Stimulated activated CD4-positive, alpha-beta T cell treated with anti-CD3 and anti-CD28 coated beads, Interleukin-15, amount 100 ng/mL, for 48 hours (primary cell): Measurements from ENCODE around the gene ANKRD9.

Source experiments
- DNase-seq, 2 donors: peaks; one replicate each; pipeline ENCODE4 v3.0.0-alpha.2; 2020; ENCODE audit warnings: low read depth in 2 of 2

ANKRD9 gene

DNA sequence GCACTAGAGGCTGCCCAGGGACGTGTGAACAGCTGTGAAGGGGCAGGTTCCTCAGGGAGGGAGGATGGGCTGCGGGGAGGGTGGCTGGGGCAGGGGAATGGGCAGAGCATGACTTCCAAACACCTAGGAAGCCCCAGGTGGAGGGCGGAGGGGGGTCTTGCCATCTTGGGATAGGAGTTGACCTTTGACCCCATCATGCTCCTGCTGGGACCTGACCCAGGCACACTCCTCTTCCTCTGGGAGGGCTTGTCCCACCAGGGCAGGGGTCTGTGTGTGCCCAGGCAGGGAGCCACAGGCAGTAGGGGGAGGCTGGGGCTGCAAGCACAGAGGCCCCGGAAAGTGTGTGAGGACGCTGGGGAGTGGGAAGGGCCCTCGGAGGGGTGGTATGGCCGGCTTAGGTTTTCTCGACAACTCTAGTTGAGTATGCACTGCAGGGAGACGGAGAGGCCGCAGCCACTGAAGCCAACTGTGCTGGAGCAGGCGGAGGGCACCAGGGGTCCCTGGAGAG, 3.3 kb upstream of the ANKRD9 start:
- DNase-seq, result no peak

DNA sequence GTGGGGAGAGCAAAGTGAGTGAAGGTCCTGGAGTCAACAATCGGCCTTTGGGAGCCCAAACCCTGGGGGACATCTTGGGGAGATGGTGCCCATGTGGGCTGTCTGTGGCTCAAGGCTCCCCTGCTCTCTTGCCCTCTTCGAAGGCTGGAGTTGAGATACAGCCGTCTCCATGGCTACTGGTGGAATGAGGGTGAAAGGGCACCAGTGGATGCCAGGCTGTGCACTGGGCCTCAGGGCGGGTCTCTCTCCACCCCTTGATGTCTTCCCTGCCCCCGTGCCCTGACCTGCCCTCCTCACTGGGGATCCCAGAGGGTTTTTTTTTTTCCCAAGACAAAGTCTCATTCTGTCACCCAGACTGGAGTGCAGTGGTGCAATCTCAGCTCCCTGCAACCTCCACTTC, 2.0 kb upstream of the ANKRD9 start:
- DNase-seq, result no peak

DNA sequence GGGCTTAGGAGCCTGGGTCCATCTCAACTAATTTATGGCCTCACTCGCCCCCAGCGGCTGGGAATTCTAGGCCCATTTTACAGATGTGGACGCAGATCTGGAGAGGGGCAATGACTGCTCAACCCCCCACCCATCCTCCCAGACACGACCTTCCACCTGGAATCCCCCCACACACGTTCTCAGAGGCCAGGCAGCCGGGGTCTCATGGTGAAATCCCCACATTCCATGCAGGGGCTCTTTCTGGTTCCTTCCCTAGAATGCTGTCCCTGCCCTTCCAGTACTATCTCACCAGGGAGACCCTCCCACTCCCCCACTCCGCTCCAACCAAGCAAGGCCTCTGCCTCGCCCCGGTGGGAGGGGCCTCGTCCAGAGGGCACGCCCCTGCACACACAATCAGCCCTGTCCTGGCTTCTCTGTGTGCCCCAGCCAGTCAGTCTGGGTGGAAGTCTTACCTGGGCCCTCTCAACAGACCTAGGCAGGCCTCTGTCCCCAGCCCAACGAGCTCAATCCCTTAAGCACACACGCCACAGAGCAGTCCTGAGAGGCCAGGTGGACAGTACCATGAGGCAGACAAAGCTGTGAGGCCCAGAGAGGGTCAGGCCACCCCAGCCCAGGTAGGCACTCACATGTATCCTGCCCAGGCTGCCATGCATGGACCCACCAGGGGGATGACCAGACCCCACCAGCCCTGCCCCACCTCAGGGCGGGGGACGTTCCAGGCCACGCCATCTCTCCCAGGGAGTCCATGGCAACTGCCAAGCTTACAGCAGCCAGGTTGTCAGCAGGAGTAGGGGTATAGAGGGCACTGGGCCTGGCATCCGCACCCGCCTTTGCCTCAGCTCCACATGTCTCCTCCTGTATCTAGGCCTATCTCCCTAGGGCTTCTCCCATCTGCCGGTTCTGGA, 1.3 kb upstream of the ANKRD9 start:
- DNase-seq, result no peak

DNA sequence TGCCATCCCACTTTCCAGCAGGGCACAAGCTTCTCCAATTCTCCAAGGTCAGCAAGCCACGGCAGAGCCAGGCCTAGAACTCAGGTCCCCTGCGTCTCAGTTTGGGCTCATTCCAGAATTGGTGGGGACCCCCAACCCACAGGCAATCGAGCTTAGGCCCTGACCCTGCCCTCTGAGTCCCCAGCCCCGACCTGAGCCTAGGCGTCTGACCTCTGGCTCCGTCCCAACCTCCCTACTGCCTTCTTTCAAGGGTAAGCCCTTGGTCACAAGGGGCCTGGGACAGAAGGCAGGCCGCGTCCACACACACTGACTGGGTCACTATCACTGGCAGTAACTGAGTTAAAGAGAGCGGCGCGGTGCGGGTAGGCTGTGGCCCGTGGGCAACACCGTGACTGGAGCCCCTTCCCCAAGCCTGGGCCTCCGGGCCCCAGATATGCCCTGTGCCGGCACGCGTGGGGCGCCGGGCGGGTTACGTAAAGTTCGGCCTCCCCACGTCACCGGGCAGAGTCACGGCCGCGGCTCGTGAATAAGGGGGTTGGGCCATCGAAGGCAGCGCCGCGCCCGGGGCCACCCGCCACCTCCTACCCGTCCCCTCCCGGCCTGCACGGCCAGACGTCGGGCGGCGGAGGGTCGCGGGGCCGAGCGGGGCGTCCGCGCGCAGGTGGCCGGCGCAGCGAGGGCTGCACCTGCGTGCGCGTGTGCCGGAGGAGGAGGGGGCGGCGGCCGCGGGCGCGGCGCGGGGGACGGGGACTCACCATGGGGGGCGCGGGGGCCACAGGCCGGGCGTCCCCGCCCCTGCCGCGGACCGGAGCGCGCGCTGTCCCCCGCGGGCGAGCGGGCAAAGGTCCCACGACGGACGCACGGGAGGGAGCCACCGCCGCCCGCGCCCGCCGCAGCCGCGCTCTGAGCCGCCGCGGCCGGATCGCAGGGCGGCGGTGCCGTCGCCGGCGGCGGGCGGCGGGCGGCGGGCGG, 516 bp downstream of the ANKRD9 start:
- no peak for DNase-seq

DNA sequence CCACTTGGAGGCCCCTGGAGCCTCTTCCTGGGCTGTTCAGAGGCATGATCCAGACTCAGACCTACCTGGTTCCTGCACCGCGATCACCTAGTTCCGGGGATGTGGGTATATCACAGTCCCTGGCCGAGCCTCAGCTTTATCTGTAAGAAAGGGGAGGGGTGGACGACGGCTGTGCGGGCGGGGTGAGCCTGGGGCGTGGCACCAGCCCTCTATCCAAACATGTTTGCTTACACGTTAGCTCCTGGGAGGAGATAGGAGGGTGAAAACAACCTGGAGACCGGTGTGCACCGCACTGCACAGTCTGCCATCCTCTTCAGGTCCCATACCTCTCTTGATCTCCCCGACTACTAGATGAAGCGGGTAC, 1.2 kb downstream of the ANKRD9 start:
- DNase-seq, result no peak

DNA sequence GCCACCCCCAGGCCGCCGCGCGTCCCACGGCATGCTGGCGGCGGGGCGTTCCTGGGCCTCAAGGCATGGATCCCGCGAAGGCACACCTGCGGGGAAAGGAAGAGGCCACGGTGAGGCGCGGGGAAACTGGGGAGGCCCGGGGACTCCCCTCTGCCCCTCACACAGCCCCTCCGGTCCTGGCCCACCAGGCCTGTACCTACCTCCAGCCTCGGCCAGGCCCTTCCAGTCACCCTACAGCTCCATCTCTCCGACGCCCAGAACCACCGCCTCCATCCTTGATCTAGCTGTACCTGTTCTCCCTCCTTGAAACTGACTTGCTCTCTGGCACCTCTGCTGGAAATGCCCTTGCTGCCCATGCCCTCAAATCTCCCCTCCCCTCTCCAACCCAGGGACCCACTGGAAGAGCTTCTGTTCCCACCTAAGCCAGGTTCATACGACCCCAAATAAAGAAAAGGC, 1.7 kb downstream of the ANKRD9 start:
- no peak for DNase-seq

DNA sequence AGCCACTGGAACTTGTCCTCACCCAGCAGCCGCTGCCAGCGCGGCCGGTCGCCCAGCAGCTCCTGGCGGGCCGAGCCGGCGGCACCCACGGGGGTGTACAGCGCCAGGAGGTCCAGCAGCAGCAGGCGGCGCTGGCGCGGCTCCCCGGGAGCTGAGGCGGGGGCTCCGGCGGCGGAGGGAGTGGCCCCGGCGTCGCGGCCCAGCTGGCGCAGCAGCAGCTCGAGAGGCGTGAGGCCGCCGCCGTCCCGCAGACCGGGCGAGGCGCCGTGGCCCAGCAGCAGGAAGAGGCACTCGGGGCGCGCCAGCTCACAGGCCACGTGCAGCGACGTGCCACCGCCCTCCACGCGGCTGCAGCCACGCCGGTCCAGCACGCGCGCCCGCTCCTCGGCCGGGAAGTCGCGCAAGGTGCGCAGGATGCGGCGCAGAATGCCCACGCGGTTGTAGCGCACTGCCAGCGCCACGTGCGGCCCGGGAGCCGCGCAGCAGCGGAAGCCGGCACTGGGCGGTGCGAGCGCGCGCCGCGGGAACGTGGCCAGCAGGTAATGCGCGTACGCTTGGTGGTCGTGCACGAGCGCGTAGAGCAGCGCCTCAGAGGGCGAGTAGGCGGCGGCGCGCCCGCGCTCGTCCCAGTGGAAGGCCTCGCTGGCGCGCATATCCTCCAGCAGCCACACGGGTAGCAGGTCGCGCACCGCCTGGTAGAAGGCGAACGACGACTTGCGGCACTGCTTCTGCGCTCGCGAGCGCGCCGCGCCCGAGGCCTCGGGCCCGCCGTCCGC, 2.3 kb downstream of the ANKRD9 start:
- DNase-seq, result no peak

DNA sequence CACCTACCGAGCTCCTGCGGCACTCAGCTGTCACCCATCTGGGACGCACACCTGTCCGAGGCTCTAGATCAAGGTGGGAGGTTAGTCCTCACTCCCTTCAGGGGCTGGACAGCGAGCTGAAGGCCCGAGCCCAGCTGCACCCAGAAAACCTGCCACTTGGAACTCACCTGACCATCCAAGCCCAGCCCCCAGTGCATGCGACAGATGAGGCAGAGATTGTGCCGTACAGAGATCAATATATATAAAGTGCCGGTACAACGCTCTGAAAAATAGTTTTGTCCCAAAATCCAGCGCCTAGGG, 3.0 kb downstream of the ANKRD9 start:
- DNase-seq, result no peak

DNA sequence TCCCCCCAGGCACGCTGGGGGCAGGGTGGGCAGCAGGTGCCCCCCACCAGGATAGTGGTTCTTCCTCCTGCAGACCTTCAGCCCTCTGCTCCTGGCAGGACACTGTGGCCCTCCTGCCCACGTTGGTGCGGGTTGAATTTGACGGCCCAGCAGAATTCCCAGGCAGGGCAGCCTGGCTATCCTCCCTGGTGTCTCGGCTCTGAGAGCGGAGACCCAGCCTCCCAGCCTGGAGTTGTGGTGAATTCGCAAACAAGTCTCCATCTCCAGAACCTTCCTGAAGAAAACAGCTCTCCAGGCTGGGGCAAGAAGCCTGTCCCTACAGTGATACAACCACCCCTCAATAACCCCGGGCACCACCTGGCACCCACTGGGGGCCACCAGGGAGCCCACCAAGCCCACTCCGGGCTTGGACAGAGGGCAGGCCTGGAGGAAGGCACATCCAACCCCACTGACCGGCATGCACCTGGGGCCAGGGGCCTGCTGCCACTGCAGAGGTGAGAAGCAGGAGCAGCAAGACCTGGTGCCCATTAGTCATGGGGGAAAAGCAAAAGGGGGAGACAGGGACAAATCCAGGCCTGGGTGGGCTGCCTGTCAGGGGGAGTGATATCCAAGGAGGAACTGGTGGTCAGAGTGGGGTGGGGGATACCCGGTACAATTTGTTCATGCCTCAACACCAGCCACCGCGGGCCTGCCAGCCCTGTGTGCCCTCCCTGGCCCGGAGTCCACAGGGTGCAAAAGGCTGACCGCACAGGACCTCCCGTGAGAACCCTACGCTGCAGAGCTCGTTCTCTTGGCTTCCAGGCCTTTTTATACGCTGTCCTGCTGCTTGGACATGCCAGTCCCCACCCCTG, 3.6 kb downstream of the ANKRD9 start:
- DNase-seq, result no peak

DNA sequence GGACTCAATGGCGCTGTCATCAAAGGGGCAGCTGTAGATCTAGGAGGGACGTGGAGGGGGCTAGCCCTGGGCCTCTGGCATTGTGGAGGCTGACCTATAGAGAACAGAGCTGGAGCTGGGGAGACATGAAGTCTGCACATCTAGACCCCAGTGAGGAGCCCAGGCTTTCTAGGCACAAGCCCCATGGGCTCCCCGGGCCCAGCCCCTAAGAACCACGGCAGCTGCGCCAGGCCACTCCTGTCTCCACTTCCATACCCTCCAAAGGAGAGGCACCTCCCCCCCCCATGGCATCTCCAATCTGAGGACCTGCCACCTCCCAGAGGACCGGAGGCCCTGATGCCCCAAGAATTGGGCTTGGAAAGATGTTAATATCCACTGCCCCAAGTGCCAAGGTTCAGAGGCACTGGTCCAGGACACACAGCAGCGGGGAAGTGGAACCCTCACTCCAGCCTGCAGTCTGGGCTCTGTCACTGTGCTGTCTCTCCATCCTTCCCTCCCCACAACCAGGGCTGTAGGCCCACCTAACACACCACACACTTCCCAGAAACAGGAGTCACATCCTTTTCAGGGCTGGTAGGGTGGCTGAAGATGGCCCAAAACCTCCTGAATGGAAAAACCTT, 4.5 kb downstream of the ANKRD9 start:
- DNase-seq, result no peak

DNA sequence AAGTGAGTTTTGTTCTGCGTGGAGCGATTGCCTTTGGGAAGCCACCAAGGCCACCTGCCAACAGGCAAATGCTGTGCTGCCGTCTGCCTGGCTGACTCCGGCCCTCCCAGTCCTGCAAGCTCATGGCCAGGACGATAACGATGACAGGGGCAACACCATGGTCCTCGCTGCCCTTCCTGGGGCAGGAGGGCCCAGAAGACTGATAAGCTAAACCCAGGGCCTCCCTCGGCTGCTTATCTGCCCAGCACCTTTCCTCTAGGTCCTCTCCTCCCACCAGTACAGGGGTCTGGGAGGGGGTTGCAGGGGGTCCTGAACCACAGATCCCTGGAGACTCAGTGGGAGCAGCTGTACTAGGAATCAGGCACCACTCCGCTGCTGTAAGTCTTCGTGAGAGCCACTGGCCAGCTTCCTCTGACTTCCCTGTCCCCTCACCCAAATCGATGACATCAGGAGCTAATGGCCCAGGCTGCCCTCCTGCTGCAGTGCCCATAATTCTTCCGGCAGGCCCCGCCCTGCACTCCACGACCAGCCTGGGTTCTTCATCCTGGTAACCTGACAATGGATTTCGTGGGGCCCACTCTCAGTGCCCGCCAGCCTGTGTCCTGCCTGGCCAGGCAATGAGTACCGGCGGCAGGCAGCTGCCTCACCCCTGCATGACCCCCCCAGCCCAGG, 5.1 kb downstream of the ANKRD9 start:
- DNase-seq, result no peak

DNA sequence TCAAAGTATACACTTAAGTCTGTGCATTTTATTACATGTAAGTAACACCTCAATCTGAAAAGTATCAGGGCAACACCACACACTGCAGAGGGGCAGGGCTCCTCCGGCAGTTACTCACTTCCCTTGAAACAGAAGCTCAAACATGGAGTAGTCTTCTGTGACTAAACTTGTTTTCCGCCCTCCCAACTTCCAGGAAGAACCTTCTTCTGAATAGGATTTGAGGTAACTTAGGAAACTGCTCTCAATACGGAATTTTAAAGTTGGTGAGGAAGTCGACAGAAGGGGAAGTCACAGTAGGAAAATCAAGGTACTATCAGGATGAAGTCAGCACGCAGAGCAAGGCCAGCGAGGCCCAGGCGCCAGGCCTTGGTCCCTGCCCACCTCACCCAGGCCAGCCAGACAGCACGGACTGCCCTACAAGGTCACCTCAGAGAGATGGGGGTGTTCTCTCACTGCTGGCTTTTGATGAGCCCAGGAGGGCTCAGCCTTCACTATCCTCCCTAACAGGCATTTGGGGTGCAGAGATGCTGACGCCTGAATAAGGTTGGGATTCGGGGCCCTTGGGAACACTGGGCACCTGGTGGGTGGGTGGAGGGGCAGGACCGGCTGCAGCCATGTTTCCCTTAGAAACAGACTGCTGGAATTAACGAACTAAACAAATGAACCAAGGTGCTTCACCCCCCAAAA, 5.8 kb downstream of the ANKRD9 start:
- DNase-seq, result no peak

DNA sequence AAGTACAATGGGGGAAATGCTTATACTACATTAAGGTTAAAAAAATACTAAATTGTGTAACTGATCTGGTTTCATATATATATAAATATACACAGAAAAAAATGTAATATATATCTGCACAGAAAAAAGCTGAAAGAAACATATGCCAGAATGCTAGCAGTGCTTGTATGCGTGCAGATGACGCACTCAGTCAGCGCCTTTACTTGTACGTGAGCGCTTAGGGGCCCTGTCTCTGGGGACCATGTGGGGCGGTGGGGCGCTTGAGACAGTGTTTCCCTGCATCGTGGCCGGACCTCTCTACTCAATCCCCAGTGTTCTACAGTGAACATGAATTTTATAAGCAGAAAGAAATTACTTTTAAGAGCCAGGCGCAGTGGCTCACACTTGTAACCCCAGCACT, 7.0 kb downstream of the ANKRD9 start:
- no peak for DNase-seq

DNA sequence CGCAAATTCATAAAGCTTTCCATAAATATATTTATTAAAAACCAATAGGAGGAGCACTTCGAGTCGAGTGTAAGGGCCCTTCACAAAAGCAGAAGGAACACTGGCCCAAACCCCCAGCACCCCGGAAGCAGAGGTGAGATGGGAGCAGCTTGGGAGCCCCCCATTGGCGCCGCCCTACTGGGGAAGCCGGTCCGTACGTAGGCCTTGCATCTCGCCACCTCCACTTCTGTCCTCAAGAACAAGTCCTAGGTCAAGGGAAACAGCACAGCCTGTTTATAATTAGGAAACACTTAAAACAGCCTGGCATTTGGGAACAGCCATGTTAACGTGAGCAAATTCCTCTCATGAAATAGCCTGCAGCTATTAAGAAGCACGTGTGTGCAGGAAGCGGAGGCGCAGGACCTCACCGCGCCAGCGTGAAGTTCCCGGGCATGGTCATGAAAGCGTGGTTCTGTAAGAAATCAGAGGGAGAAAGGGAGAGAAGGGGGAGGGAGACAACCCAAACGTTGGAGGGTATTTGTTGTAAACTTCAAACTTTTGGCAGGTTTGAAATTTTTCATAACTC, 7.7 kb downstream of the ANKRD9 start:
- DNase-seq, result no peak

DNA sequence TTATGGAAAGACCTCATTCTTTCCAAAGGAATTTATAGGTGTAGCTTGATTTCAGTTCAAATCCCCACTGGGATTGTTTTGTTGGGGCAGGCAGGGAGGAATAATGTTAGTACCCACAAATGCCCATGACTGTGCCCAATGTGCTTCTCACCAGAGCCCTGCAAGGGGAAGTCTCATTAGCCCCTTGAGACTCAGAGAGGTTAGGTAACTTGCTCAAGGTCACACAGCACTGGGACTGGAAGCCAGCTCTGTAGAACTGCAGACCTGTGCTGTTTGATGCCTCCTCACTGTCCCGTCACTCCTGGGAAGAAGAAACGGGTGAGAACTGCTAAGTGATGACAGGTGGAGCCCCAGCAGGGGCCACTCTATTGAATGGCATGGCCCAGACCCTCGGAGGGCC, 8.9 kb downstream of the ANKRD9 start:
- DNase-seq, result no peak

DNA sequence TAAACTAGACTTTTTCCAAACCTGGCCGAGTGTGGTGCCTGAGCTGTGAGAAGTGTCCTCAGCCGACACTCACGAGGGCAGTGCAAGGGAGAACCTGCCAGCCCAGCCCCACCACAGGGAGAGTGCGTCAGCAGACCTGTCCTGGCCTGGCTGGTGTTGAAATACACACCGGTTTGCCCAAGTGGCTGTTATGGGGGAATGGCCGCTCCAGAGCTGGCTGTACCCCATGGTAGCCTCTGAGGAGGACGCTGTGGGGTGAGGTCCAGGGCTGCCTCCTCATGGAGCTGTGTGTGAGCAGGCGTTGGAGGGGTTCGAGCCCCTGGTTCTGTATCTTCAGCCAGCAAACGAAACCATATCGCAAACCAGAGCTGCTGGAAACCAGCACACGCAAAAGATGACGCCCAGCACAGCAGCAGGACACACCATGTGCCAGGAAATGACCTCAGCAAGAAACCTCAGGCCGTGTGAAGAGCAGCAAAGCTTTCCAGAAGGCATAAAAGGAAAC, 9.4 kb downstream of the ANKRD9 start:
- DNase-seq, result no peak

DNA sequence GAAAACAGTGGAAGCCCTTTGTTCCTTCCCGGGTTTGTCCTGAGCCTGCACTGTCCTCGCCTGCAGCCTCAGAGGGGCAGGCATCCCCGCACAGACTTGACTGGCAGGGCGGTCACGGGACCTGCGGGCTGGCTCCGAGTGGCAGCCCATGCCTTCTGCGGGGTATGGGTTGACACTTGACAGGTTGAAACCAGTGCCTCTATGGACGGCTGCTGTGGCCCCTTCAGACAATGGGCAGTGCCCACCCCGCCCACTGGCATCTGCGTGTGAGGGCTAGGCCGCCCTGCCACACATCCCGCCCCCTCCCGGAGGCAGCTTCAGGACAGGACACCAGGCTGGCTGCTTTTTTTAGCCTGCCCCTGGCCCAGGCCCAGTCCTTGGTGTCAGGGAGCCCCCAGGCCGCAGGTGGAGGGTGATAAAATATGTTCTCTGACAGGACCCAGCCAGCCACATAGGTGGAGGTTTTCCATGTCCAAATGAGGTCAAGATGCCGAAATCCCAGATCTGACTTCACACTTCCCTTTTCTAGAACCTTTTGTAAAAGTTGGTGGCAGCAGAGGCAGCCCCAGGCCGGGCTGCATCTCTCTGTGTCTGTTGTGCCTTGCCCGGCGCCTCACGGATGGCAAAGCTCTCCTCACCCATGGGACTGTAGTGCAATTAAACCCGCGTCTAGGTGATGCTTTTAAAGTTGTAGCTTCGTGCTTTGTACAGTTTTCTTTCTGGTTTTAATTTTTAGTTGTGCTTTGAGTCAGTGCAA, 10.0 kb downstream of the ANKRD9 start:
- DNase-seq, result no peak

DNA sequence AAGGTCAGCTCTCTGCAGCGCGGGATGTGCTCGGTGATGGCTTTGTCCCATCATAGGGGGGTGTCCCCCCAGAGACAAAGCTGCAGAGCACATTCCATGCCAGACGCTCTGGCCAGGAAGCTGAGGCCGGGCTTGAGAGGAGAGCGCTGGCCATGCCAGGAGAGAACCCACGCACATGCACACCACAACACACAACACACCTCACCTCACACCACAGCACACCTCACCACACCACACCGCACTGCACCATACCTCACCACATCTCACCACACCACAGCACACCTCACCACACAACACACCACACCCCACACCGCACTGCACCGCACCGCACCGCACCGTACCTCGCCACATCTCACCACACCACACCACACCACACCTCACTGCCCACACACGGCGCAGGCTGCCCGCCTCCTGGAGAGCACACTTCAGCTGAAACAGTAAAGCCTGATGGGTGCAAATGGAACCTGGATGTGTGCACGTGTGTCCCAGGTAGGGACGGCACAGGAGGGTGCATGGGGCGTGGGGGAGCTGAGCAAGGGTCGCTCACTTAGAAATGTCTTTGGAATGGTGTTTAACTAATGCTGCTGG, 10.8 kb downstream of the ANKRD9 start:
- DNase-seq, result no peak
